Activated naive CD8-positive, alpha-beta T cell treated with anti-CD3 and anti-CD28 coated beads, Interleukin-2, amount 10 ng/mL, durations not matched to agents 7 days and 5 days (primary cell): Measurements from ENCODE around the gene PEX26. TPM values are rescaled to one million over a fixed set of nuclear protein-coding genes. Genes with fewer than 3 reads are reported as not detected.
"Not testable (repeated sequence)": the region's sequence is repeated elsewhere in the genome, so short reads cannot be mapped to it uniquely, and the experiment has no call there.

Experiments used
- ATAC-seq: fragments of 150-1000 bp; cut with Tn5 transposase; one replicate; pipeline ENCODE4 v1.10.0; 2021; ENCODE audit warnings: low read depth, moderate library complexity
- POLR2A ChIA-PET: fragments of 350-600 bp; sonication (Branson Sonifier 250); formaldehyde crosslinking; loops from one replicate; lab custom pipeline; 2021; ENCODE audit warnings: antibody characterized with exemption; lab: Charles Lee
- DNase-seq: peaks from one replicate; pipeline ENCODE4 v3.0.0; 2021
- H3K27ac Mint-ChIP-seq: one replicate; pipeline ENCODE4 v1.8.0; 2022; ENCODE audit warnings: mild to moderate bottlenecking, mixed read lengths
- H3K27me3 Mint-ChIP-seq: one replicate; pipeline ENCODE4 v1.8.0; 2022; ENCODE audit warnings: mild to moderate bottlenecking, moderate library complexity, mixed read lengths
- H3K36me3 Mint-ChIP-seq: one replicate; pipeline ENCODE4 v1.8.0; 2021; ENCODE audit warnings: mild to moderate bottlenecking, mixed read lengths
- H3K4me1 Mint-ChIP-seq: one replicate; pipeline ENCODE4 v1.8.0; 2021; ENCODE audit warnings: mixed read lengths
- H3K4me3 Mint-ChIP-seq: one replicate; pipeline ENCODE4 v1.8.0; 2022; ENCODE audit warnings: mild to moderate bottlenecking, moderate library complexity, mixed read lengths
- H3K9me3 Mint-ChIP-seq: one replicate; pipeline ENCODE4 v1.8.0; 2021; ENCODE audit warnings: mixed read lengths
- total RNA-seq, 2 experiments: library from RNA; stranded (reverse); gene quantifications; one replicate each; pipeline ENCODE4 v1.2.3, GENCODE V29; 2021

PEX26 gene
- total RNA-seq, 2 experiments from 2014 or later, result 36.0 to 37.2 TPM

GRCh38 chr22:18136563-18137320, 59.0 kb downstream of the PEX26 start:
- POLR2A ChIA-PET, result interaction anchor here (0.7 to 1.6 kb wide), 3 partner anchors 9 to 286 kb away, joined by 3 to 5 read pairs (median 4); no protein-coding TSS in a partner anchor
- DNase-seq (no peak), ATAC-seq (no peak)
- Mint-ChIP-seq H3K4me1 (peaks cover under 1% of the 10 kb centered on the region), H3K27me3 (no peaks in the 10 kb centered on the region), H3K36me3 (peaks cover 17% of the 10 kb centered on the region), H3K27ac (no peak overlapping the region), H3K9me3 (no peaks in the 10 kb centered on the region), H3K4me3 (no peak overlapping the region)

- H3K4me3 Mint-ChIP-seq, H3K27me3 Mint-ChIP-seq, DNase-seq, H3K9me3 Mint-ChIP-seq, H3K4me1 Mint-ChIP-seq, H3K27ac Mint-ChIP-seq, ATAC-seq: not testable (repeated sequence)
- H3K36me3 Mint-ChIP-seq, result peaks cover 29% of the 10 kb centered on the region
- POLR2A ChIA-PET, result interaction anchor here (1.3 to 1.7 kb wide), 2 partner anchors 9 to 12 kb away, joined by 6 to 14 read pairs; partner anchors contain the start of gene USP18
Measured at GRCh38 chr22:18141004-18141403, 63.2 kb downstream of the PEX26 start.

GRCh38 chr22:18144105-18144504, 66.3 kb downstream of the PEX26 start:
- ATAC-seq, result no peak
- no peaks in the 10 kb centered on the region for H3K27me3 Mint-ChIP-seq

DNA sequence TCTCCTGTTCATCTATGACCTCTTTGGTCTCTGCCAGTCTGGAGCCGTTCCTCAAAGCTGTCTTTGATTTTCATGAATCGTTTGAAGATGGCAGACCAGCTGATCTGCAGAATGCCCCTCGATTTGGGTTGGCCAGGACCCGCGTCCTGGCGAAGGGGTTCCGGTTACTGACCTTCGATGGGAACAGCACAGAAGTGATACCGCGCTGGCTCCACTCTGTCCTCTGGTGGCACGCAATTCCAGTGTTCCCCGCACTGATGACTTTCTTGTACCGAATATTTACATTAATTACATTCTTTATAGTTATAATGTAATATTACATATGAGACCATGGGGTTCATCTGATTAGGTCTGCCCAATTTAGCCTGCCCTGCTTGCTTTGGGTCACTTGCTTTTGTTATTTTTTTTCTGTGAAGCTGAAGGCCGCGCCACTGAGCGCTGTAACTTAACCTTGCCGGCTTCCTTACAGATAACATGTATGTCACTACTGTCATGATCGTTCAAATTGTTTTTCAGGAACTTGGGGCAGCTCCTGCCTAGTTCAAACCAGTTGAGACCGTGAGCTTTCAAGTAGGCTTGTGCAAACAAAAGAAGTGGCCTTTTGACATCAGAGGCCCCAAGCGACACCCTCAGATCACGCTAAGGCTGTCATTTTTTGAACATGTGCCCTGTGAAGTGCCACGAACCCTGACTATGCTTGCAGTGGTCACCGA, 68.0 kb downstream of the PEX26 start:
- Mint-ChIP-seq H3K4me3 (no peak overlapping the region), H3K27me3 (no peaks in the 10 kb centered on the region), H3K36me3 (peaks cover 38% of the 10 kb centered on the region), H3K27ac (no peak overlapping the region), H3K4me1 (peaks cover 17% of the 10 kb centered on the region), H3K9me3 (no peaks in the 10 kb centered on the region)
- DNase-seq (no peak), ATAC-seq (no peak)
- POLR2A ChIA-PET, result interaction anchor here (0.6 kb wide), 1 partner anchor 9 kb away, joined by 4 read pairs; no protein-coding TSS in a partner anchor

More at GRCh38 chr22:18144105-18144504, 66.3 kb downstream of the PEX26 start:
- H3K4me3 Mint-ChIP-seq, result no peak overlapping the region
- POLR2A ChIA-PET, result no interaction called here
- H3K9me3 Mint-ChIP-seq, result no peaks in the 10 kb centered on the region
- peaks cover 31% of the 10 kb centered on the region for H3K36me3 Mint-ChIP-seq
- no peak for DNase-seq
- no peak overlapping the region for H3K27ac Mint-ChIP-seq
- peaks cover 15% of the 10 kb centered on the region for H3K4me1 Mint-ChIP-seq

GRCh38 chr22:18146389-18146753, 68.6 kb downstream of the PEX26 start:
- Mint-ChIP-seq H3K27ac (no peak overlapping the region), H3K9me3 (no peaks in the 10 kb centered on the region), H3K4me3 (no peak overlapping the region), H3K4me1 (peaks cover 22% of the 10 kb centered on the region), H3K36me3 (peaks cover 39% of the 10 kb centered on the region), H3K27me3 (no peaks in the 10 kb centered on the region)
- ATAC-seq (no peak), DNase-seq (no peak)
- POLR2A ChIA-PET, result interaction anchor here (0.6 kb wide), 1 partner anchor 9 kb away, joined by 4 read pairs; no protein-coding TSS in a partner anchor

DNA sequence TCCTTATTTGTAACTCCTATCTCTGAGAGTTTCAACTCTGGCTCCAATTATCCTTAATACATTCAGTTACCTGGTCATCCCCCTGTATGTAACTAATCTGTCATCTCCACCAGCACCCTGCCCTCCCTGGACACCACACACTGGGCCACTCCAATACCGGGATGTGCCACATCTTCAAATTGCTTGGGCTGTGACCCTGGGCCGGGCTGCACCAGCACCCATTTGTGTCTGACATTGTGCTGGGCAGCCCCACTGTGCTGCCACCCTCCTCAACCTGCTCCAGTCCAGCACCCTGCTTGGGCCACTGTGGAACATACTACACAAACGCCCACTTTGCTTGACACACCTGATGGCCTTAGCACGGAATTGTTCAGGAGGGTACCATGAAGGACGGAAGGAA, 70.0 kb downstream of the PEX26 start:
- H3K4me3 Mint-ChIP-seq, result peak overlapping the region; percentile 82
- H3K36me3 Mint-ChIP-seq, result peaks cover 36% of the 10 kb centered on the region
- DNase-seq, result no peak
- ATAC-seq, result no peak
- H3K27ac Mint-ChIP-seq, result peak overlapping the region; percentile 28
- no peaks in the 10 kb centered on the region for H3K27me3 Mint-ChIP-seq
- POLR2A ChIA-PET, result interaction anchor here (0.7 kb wide), 1 partner anchor 18 kb away, joined by 4 read pairs; no protein-coding TSS in a partner anchor
- peaks cover 32% of the 10 kb centered on the region for H3K4me1 Mint-ChIP-seq
- no peaks in the 10 kb centered on the region for H3K9me3 Mint-ChIP-seq

DNA sequence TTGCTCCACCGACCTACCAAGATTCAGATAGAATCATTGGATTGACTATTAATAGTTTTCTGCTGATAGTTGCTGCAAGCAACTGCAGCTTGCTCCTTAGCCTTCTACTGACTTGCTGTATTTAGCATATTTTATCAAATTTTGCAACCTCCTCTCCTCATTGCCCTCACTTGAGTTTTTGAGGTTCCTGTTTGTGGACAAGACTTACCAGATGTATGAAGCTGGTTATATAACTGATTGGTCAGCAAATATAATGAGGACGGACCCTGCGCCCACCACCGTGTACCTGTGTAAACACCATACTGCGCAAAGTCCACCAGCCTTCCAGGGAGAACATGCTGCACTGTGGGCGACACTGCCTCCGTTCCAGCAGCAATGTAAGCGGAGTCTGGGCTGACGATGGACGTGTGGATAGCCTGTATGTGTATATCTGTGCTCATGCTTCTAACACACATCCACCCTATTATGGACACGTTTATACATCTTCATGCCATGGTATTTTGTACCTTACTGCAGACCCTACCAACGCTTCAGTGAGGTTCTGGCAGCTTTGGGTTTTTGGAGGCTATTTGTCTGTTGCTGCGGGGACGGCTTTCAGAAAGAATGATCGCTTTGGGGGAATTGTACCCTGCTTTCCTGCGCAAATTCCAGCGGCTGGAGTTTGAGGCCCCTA, 70.6 kb downstream of the PEX26 start:
- H3K27ac Mint-ChIP-seq, result peak overlapping the region; percentile 87
- no peaks in the 10 kb centered on the region for H3K9me3 Mint-ChIP-seq
- H3K4me3 Mint-ChIP-seq, result peak overlapping the region; percentile 82
- H3K36me3 Mint-ChIP-seq, result peaks cover 33% of the 10 kb centered on the region
- H3K27me3 Mint-ChIP-seq, result no peaks in the 10 kb centered on the region
- no peak for ATAC-seq
- POLR2A ChIA-PET, result interaction anchor here (5.5 kb wide), 1 partner anchor 70 kb away, joined by 70 read pairs; the partner anchor contains the start of gene PEX26
- peaks cover 36% of the 10 kb centered on the region for H3K4me1 Mint-ChIP-seq
- no peak for DNase-seq

DNA sequence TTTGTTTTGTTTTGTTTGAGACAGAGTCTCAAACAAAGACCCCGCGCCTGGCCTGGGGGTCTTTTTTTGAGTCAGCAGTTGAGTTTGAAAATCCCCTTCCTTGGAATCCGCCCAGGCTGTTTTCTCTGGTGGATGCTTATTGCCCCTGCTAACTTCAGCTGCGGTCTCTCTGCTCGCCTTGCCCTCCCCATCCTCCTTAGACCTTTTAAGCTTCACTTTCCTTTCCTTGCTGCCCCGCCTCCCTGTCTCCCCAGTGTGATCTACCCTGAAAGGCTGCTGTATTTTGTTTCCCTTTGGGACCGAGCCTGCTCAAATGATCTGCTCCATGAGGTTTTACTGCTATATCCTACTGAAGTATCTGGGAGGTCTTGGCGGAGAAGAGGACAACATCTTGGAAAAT, 74.7 kb downstream of the PEX26 start:
- ATAC-seq, result peak; percentile 51
- Mint-ChIP-seq H3K9me3 (no peaks in the 10 kb centered on the region), H3K4me3 (peak overlapping the region; percentile 82), H3K36me3 (peaks cover 55% of the 10 kb centered on the region), H3K4me1 (peaks cover 54% of the 10 kb centered on the region), H3K27me3 (no peaks in the 10 kb centered on the region), H3K27ac (peak overlapping the region; percentile 87)
- POLR2A ChIA-PET, result interaction anchor here (0.5 to 5.5 kb wide), 10 partner anchors 9 to 1961 kb away, joined by 3 to 70 read pairs (median 4); partner anchors contain the start of gene PEX26
- peak; percentile 47 for DNase-seq

GRCh38 chr22:18154821-18155390, 77.1 kb downstream of the PEX26 start:
- POLR2A ChIA-PET, result interaction anchor here (1.0 kb wide), 1 partner anchor 77 kb away, joined by 3 read pairs; the partner anchor contains the start of gene PEX26
- Mint-ChIP-seq H3K4me3 (peak overlapping the region; percentile 55), H3K9me3 (no peaks in the 10 kb centered on the region), H3K27ac (peak overlapping the region; percentile 76), H3K36me3 (peaks cover 45% of the 10 kb centered on the region), H3K4me1 (peaks cover 39% of the 10 kb centered on the region), H3K27me3 (no peaks in the 10 kb centered on the region)
- ATAC-seq, result no peak
- DNase-seq, result no peak

Other genes starting within 250 kb of the PEX26 start
- 10 to 100 TPM; 35.7 to 36.8 TPM for gene MICAL3, start 53.4 kb upstream of the PEX26 start, total RNA-seq
- gene TUBA8, start 32.8 kb downstream of the PEX26 start, total RNA-seq, result 1 to 10 TPM in 1 of 2 experiments, under 1 TPM in 1; 0.99 to 3.7 TPM
- gene USP18, start 72.2 kb downstream of the PEX26 start, total RNA-seq, result 10 to 100 TPM; 53.2 to 58.0 TPM